GM18517 (cell line): ENCODE data around the gene DMBX1.

ENCODE experiments used
- ATAC-seq: cut with Tn5 transposase; IDR thresholded peaks from one replicate; pipeline ENCODE4 v1.9.1; 2021; ENCODE audit warnings: mild to moderate bottlenecking, moderate library complexity; ENCODE audit not compliant: unreplicated experiment

DMBX1 gene

GRCh38 chr1:46522969-46523320, 33.3 kb downstream of the DMBX1 start:
- ATAC-seq = no peak

GRCh38 chr1:46523496-46524353, 34.1 kb downstream of the DMBX1 start:
- ATAC-seq = no peak

GRCh38 chr1:46524843-46525242, 35.2 kb downstream of the DMBX1 start:
- no peak for ATAC-seq

GRCh38 chr1:46525253-46525983, 35.8 kb downstream of the DMBX1 start:
- ATAC-seq = no peak

GRCh38 chr1:46526013-46526690, 36.5 kb downstream of the DMBX1 start:
- ATAC-seq = no peak

GRCh38 chr1:46526691-46527291, 37.2 kb downstream of the DMBX1 start:
- no peak for ATAC-seq

GRCh38 chr1:46527474-46528296, 38.0 kb downstream of the DMBX1 start:
- ATAC-seq = peak; percentile 55

GRCh38 chr1:46528297-46528955, 38.8 kb downstream of the DMBX1 start:
- ATAC-seq = no peak

- no peak for ATAC-seq
Measured at GRCh38 chr1:46529031-46529630, 39.5 kb downstream of the DMBX1 start.

GRCh38 chr1:46530311-46530710, 40.7 kb downstream of the DMBX1 start:
- no peak for ATAC-seq

- ATAC-seq = no peak
Measured at GRCh38 chr1:46530791-46531409, 41.3 kb downstream of the DMBX1 start.

- no peak for ATAC-seq
Measured at GRCh38 chr1:46532095-46532494, 42.5 kb downstream of the DMBX1 start.

GRCh38 chr1:46532498-46533178, 43.0 kb downstream of the DMBX1 start:
- ATAC-seq = no peak

GRCh38 chr1:46533179-46533864, 43.7 kb downstream of the DMBX1 start:
- ATAC-seq = no peak

GRCh38 chr1:46535063-46535462, 45.4 kb downstream of the DMBX1 start:
- ATAC-seq = no peak

- ATAC-seq = no peak
Measured at GRCh38 chr1:46536527-46536926, 46.9 kb downstream of the DMBX1 start.

- ATAC-seq = no peak
Measured at GRCh38 chr1:46537651-46538050, 48.0 kb downstream of the DMBX1 start.

GRCh38 chr1:46538147-46538546, 48.5 kb downstream of the DMBX1 start:
- ATAC-seq = no peak
